Measurements from ENCODE around the gene AOC1.

- TF ChIP-seq CTCF (IDR thresholded peaks at IDR 0.05) (no peak), POLR2A (IDR thresholded peaks at IDR 0.05) (no peak)
Observed at GRCh38 chr7:150828384-150828783, 23.9 kb upstream of the AOC1 start.
